GM18907 (cell line): Measurements from ENCODE around the gene LUM.
"Not testable (repeated sequence)": the region's sequence is repeated elsewhere in the genome, so short reads cannot be mapped to it uniquely, and the experiment has no call there.

Source experiments
- ATAC-seq: cut with Tn5 transposase; IDR thresholded peaks from one replicate; pipeline ENCODE4 v1.9.1; 2021; ENCODE audit warnings: mild to moderate bottlenecking, moderate library complexity; ENCODE audit not compliant: unreplicated experiment

LUM gene

GRCh38 chr12:91109581-91110310 is 1.5 kb downstream of the LUM start:
- no peak for ATAC-seq

- ATAC-seq: peak; percentile 82
Measured at GRCh38 chr12:91109148-91109564, 2.1 kb downstream of the LUM start.

GRCh38 chr12:91108196-91108755 is 3.0 kb downstream of the LUM start:
- ATAC-seq: no peak

GRCh38 chr12:91106283-91106682 is 5.0 kb downstream of the LUM start:
- no peak for ATAC-seq

GRCh38 chr12:91105807-91106206 is 5.5 kb downstream of the LUM start:
- no peak for ATAC-seq

GRCh38 chr12:91104812-91105466 is 6.4 kb downstream of the LUM start:
- ATAC-seq: peak; percentile 43

- no peak for ATAC-seq
Measured at GRCh38 chr12:91103624-91104023, 7.7 kb downstream of the LUM start.

- no peak for ATAC-seq
Measured at GRCh38 chr12:91103101-91103500, 8.2 kb downstream of the LUM start.

- ATAC-seq: no peak
Measured at GRCh38 chr12:91100906-91101305, 10.4 kb downstream of the LUM start.

- ATAC-seq: no peak
Measured at GRCh38 chr12:91099836-91100235, 11.5 kb downstream of the LUM start.

- ATAC-seq: no peak
Measured at GRCh38 chr12:91099341-91099740, 12.0 kb downstream of the LUM start.

- ATAC-seq: no peak
Measured at GRCh38 chr12:91098941-91099340, 12.4 kb downstream of the LUM start.

- no peak for ATAC-seq
Measured at GRCh38 chr12:91098461-91098860, 12.8 kb downstream of the LUM start.

- ATAC-seq: no peak
Measured at GRCh38 chr12:91094957-91095356, 16.3 kb downstream of the LUM start.

GRCh38 chr12:91094032-91094662 is 17.1 kb downstream of the LUM start:
- ATAC-seq: no peak

GRCh38 chr12:91093341-91093740 is 18.0 kb downstream of the LUM start:
- no peak for ATAC-seq

GRCh38 chr12:91091916-91092715 is 19.2 kb downstream of the LUM start:
- no peak for ATAC-seq

- not testable (repeated sequence) for ATAC-seq
Measured at GRCh38 chr12:91089953-91090352, 21.3 kb downstream of the LUM start.

GRCh38 chr12:91080041-91080440 is 31.3 kb downstream of the LUM start:
- no peak for ATAC-seq

GRCh38 chr12:91078501-91078900 is 32.8 kb downstream of the LUM start:
- ATAC-seq: no peak
